Spleen (tissue), 11 donors: ENCODE results near the gene BANF2. TPM values are rescaled to one million over a fixed set of nuclear protein-coding genes. Genes with fewer than 3 reads are reported as not detected.

Experiments
- DNase-seq: peaks from one replicate; pipeline ENCODE4 v3.0.0-alpha.2; 2020
- H3K27ac ChIP-seq, 8 donors: fragments of 200-600 bp; sonication (generic) in 7 of 8; 1 replicate in 4 of 8; 2 replicates in 4 of 8; pipeline versions ENCODE4 v1.5.0 to v1.8.0; 2016 to 2021; ENCODE audit warnings: inconsistent platforms in 4 of 8, mild to moderate bottlenecking in 4 of 8, moderate library complexity in 1 of 8
- H3K27me3 ChIP-seq, 7 donors: fragments of 200-600 bp; sonication (generic) in 6 of 7; replicated peaks in 1 of 7; 1 replicate in 4 of 7; 2 replicates in 3 of 7; pipeline versions ENCODE4 v1.5.0 to v1.8.0; 2016 to 2021; ENCODE audit warnings: inconsistent platforms in 3 of 7, mild to moderate bottlenecking in 1 of 7
- H3K36me3 ChIP-seq, 6 donors: fragments of 200-600 bp; sonication (generic) in 5 of 6; 1 replicate in 4 of 6; 2 replicates in 2 of 6; pipeline versions ENCODE4 v1.5.0 to v1.8.0; 2016 to 2021; ENCODE audit warnings: inconsistent platforms in 2 of 6
- H3K4me1 ChIP-seq, 6 donors: fragments of 200-600 bp; sonication (generic) in 5 of 6; 1 replicate in 3 of 6; 2 replicates in 3 of 6; pipeline versions ENCODE4 v1.5.0 to v1.8.0; 2016 to 2021; ENCODE audit warnings: inconsistent platforms in 3 of 6
- H3K4me3 ChIP-seq, 8 donors: fragments of 200-600 bp; sonication (generic) in 7 of 8; 1 replicate in 4 of 8; 2 replicates in 4 of 8; pipeline versions ENCODE4 v1.5.0 to v1.8.0; 2016 to 2021; ENCODE audit warnings: inconsistent platforms in 4 of 8, mild to moderate bottlenecking in 4 of 8, moderate library complexity in 2 of 8
- H3K9me3 ChIP-seq, 8 donors: fragments of 200-600 bp; sonication (generic) in 7 of 8; 1 replicate in 4 of 8; 2 replicates in 4 of 8; pipeline versions ENCODE4 v1.5.0 to v1.8.0; 2016 to 2021; ENCODE audit warnings: inconsistent platforms in 4 of 8
- CTCF ChIP-seq, 11 experiments: fragments of 200-600 bp in 7 of 11; fragments of 450-650 bp in 4 of 11; sonication (generic) in 4 of 11; IDR thresholded peaks in 8 of 11; conservative IDR thresholded peaks in 3 of 11; 1 replicate in 7 of 11; 2 replicates in 4 of 11; pipeline versions ENCODE4 v1.4.0 to v1.8.0; 2016 to 2021; ENCODE audit warnings: antibody characterized with exemption in 11 of 11, inconsistent platforms in 4 of 11, mild to moderate bottlenecking in 1 of 11
- POLR2A ChIP-seq, 3 donors: fragments of 450-650 bp; IDR thresholded peaks; one replicate each; pipeline ENCODE4 v1.5.1; 2017; ENCODE audit warnings: antibody characterized with exemption in 3 of 3, mild to moderate bottlenecking in 1 of 3
- POLR2AphosphoS5 ChIP-seq, 3 donors: sonication (generic); formaldehyde crosslinking; IDR thresholded peaks; one replicate each; pipeline ENCODE4 v1.5.1; 2017; ENCODE audit warnings: antibody characterized with exemption in 3 of 3
- WGBS, 5 donors: extraction: QIAGEN DNeasy Blood & Tissue Kit in 3 of 5; methylation state at CpG; one replicate each; pipeline versions ENCODE4 v1.1.5 to v1.1.7; 2013 to 2018; 5-methylcytosine and 5-hydroxymethylcytosine counted together
- intact Hi-C: fragments of 100-400 bp; cut with DNase I; formaldehyde crosslinking; loops from one replicate; pipeline ENCODE4 v1.15.0; 2023; ENCODE audit warnings: low total_unique reads
- polyA plus RNA-seq, 3 donors: library from polyadenylated mRNA; stranded (reverse); fragments of 200-250 nt; gene quantifications; one replicate each; pipeline ENCODE4 v1.2.1, GENCODE V29; 2013
- total RNA-seq, 7 donors: library from RNA; depleted of rRNA in 3 of 7; stranded (reverse); fragments of >200 nt in 3 of 7; fragmentation: NEBNext Ultra II Directional in 4 of 7; extraction: Animal tissue kit (Norgen Biotek cat#: 25700) in 4 of 7; gene quantifications; one replicate each; pipeline versions ENCODE4 v1.1.0 to v1.2.1, GENCODE V29; 2016 to 2021
- donor health status: healthy with polysubstance abuse.
- donor health status: DM: no; HTN: no; CAD: no; lungs with moderate emphysema.
- donor health status: DM: no; HTN: no; CAD: no.
- donor health status: Bipolar disorder and iron deficiency.
- donor health status: healthy.
- donor health status: DM: no; HTN: no; CAD: no.
- donor health status: DM: yes; HTN: yes; CAD: no.

Gene BANF2
- total and polyA plus RNA-seq, 10 donors, result not detected

DNA sequence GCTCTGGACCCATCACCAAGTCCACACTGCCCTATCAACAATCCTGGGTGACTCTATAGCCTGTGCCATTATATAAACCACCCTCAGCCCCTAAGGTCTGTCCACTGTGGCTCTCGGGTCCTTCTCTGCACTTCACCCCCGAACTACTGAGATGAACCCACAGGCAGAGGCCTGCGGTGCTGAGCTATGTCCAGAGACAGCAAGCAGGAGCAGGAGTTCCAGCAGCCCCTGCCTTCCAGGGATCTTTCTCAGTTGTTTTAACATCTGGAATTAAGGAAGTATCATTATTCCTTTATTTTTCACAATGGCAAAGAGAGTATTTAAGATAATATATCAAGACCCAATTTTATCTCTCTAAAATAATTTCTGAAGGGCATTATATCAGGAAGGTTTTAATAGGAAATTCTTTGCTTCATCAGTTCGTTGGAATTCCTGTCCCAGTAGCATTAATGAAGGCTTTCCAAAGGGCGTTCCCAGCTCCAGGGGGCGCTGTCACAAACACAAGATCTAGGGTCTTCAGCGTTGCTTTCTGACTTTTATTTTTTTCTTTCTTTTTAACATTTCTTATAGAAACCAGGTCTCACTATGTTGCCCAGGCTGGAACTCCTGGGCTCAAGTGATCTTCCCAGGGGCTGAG lies 45.0 kb upstream of the BANF2 start:
- H3K4me1 ChIP-seq, result peaks cover 15 to 41% (median 23%) of the 10 kb centered on the region in 6 donors
- peak; percentile 49 for DNase-seq
- H3K9me3 ChIP-seq, result peaks cover 0 to 8% (median 7%) of the 10 kb centered on the region in 8 donors
- intact Hi-C loops, result no loop called here
- TF ChIP-seq CTCF (IDR thresholded peaks at IDR 0.05 in 8 of 11, conservative IDR thresholded peaks at IDR 0.05 in 3 of 11) (peak in 9 of 11 experiments; percentile 7 to 63 (median 39)), POLR2AphosphoS5 (IDR thresholded peaks at IDR 0.05) (no peak)
- peaks cover 3 to 70% (median 25%) of the 10 kb centered on the region in 6 donors for H3K36me3 ChIP-seq
- WGBS, 5 donors, result 65 to 75% (median 67%) methylated on average over 7 of the region's 7 CpGs
- no peak overlapping the region for H3K27ac ChIP-seq
- H3K4me3 ChIP-seq, result no peak overlapping the region
- H3K27me3 ChIP-seq, result no peaks in the 10 kb centered on the region

- TF ChIP-seq POLR2AphosphoS5 (IDR thresholded peaks at IDR 0.05) (no peak), CTCF (IDR thresholded peaks at IDR 0.05 in 8 of 11, conservative IDR thresholded peaks at IDR 0.05 in 3 of 11) (peak in 1 of 11 experiments; percentile 1)
- Histone ChIP-seq H3K4me3 (no peak overlapping the region), H3K27me3 (no peaks in the 10 kb centered on the region), H3K4me1 (peaks cover 12 to 36% (median 18%) of the 10 kb centered on the region in 6 donors), H3K9me3 (peaks cover 0 to 8% (median 7%) of the 10 kb centered on the region in 8 donors), H3K36me3 (peaks cover 3 to 75% (median 27%) of the 10 kb centered on the region in 6 donors), H3K27ac (no peak overlapping the region)
- intact Hi-C loops, result no loop called here
- 82 to 92% (median 90%) methylated on average over 7 of the region's 7 CpGs for WGBS, 5 donors
- peak; percentile 36 for DNase-seq
Measured at GRCh38 chr20:17655286-17655651, 44.5 kb upstream of the BANF2 start.

GRCh38 chr20:17655865-17656479 lies 43.8 kb upstream of the BANF2 start:
- H3K4me3 ChIP-seq, result no peak overlapping the region
- DNase-seq, result peak; percentile 34
- peaks cover 6 to 33% (median 13%) of the 10 kb centered on the region in 6 donors for H3K4me1 ChIP-seq
- TF ChIP-seq POLR2AphosphoS5 (IDR thresholded peaks at IDR 0.05), result no peak
- no peak for TF ChIP-seq CTCF (IDR thresholded peaks at IDR 0.05 in 8 of 11, conservative IDR thresholded peaks at IDR 0.05 in 3 of 11)
- no peak overlapping the region for H3K27ac ChIP-seq
- intact Hi-C loops, result no loop called here
- WGBS, 5 donors, result 85 to 90% (median 89%) methylated on average over 11 of the region's 11 CpGs
- peaks cover 3 to 78% (median 28%) of the 10 kb centered on the region in 6 donors for H3K36me3 ChIP-seq
- H3K9me3 ChIP-seq, result peaks cover 0 to 8% (median 7%) of the 10 kb centered on the region in 8 donors
- no peaks in the 10 kb centered on the region for H3K27me3 ChIP-seq

- Histone ChIP-seq H3K36me3 (peaks cover 3 to 74% (median 28%) of the 10 kb centered on the region in 6 donors), H3K27ac (no peak overlapping the region), H3K9me3 (peaks cover 0 to 8% (median 7%) of the 10 kb centered on the region in 8 donors), H3K4me1 (peaks cover under 1 to 33% (median 11%) of the 10 kb centered on the region in 6 donors), H3K4me3 (no peak overlapping the region), H3K27me3 (no peaks in the 10 kb centered on the region)
- peak; percentile 36 for DNase-seq
- 71 to 84% (median 80%) methylated on average over 9 of the region's 9 CpGs for WGBS, 5 donors
- intact Hi-C loops, result no loop called here
- TF ChIP-seq CTCF (IDR thresholded peaks at IDR 0.05 in 8 of 11, conservative IDR thresholded peaks at IDR 0.05 in 3 of 11), result no peak
- TF ChIP-seq POLR2A (IDR thresholded peaks at IDR 0.05), result no peak
- TF ChIP-seq POLR2AphosphoS5 (IDR thresholded peaks at IDR 0.05), result no peak
Measured at GRCh38 chr20:17657079-17657825, 42.5 kb upstream of the BANF2 start.
